HG02981 (cell line): Measurements from ENCODE around the gene NLRC5.

Experiments
- ATAC-seq: cut with Tn5 transposase; IDR thresholded peaks from one replicate; pipeline ENCODE4 v1.9.1; 2021; ENCODE audit warnings: mild to moderate bottlenecking, moderate library complexity; ENCODE audit not compliant: unreplicated experiment

The NLRC5 gene

GRCh38 chr16:56988948-56989945 is at the start of gene NLRC5:
TSS of gene NLRC5 (plus strand) at chr16:56989557. CDS start at chr16:57020713, 31,156 bp downstream.
- peak; percentile 83 for ATAC-seq

GRCh38 chr16:56939801-56940200 is 49.6 kb upstream of the NLRC5 start:
- no peak for ATAC-seq

- ATAC-seq, result no peak
These were observed 48.3 kb upstream of the NLRC5 start for GRCh38 chr16:56941092-56941491.

GRCh38 chr16:56941856-56942331 is 47.5 kb upstream of the NLRC5 start:
- no peak for ATAC-seq

- ATAC-seq, result no peak
These were observed 45.5 kb upstream of the NLRC5 start for GRCh38 chr16:56943761-56944375.

GRCh38 chr16:56944954-56945839 is 44.2 kb upstream of the NLRC5 start:
- ATAC-seq, result peak; percentile 37

GRCh38 chr16:56945847-56946527 is 43.4 kb upstream of the NLRC5 start:
- no peak for ATAC-seq

- ATAC-seq, result no peak
These were observed 42.4 kb upstream of the NLRC5 start for GRCh38 chr16:56946767-56947603.

- no peak for ATAC-seq
These were observed 41.8 kb upstream of the NLRC5 start for GRCh38 chr16:56947604-56947995.

GRCh38 chr16:56948234-56948633 is 41.1 kb upstream of the NLRC5 start:
- ATAC-seq, result no peak

- ATAC-seq, result no peak
These were observed 39.3 kb upstream of the NLRC5 start for GRCh38 chr16:56950051-56950450.

- ATAC-seq, result no peak
These were observed 38.9 kb upstream of the NLRC5 start for GRCh38 chr16:56950455-56950854.

- ATAC-seq, result no peak
These were observed 38.2 kb upstream of the NLRC5 start for GRCh38 chr16:56950881-56951771.

GRCh38 chr16:56953006-56953405 is 36.4 kb upstream of the NLRC5 start:
- no peak for ATAC-seq

- no peak for ATAC-seq
These were observed 33.3 kb upstream of the NLRC5 start for GRCh38 chr16:56956076-56956475.

- no peak for ATAC-seq
These were observed 32.6 kb upstream of the NLRC5 start for GRCh38 chr16:56956756-56957155.

- ATAC-seq, result no peak
These were observed 28.6 kb upstream of the NLRC5 start for GRCh38 chr16:56960681-56961281.

GRCh38 chr16:56961386-56961785 is 28.0 kb upstream of the NLRC5 start:
- no peak for ATAC-seq
